DND-41 (cell line): ENCODE measurements around the gene TTLL11.

ENCODE experiments used
- ATAC-seq: fragments of 200-7000 bp; cut with Tn5 transposase; 3 replicates; pipeline ENCODE4 v1.9.1; 2021; ENCODE audit warnings: low read depth; ENCODE audit not compliant: insufficient read depth
- DNase-seq: peaks from one replicate; pipeline ENCODE4 v3.0.0-alpha.2; 2020
- H2AFZ ChIP-seq: 2 replicates; pipeline ENCODE4 v1.6.0; 2012; ENCODE audit warnings: low read depth, low read length
- H3K27ac ChIP-seq: 2 replicates; pipeline ENCODE4 v1.5.1; 2012; ENCODE audit warnings: low read length, inconsistent platforms
- H3K27me3 ChIP-seq: fragments of 200-600 bp; sonication (generic); 2 replicates; pipeline ENCODE4 v1.6.0; 2012; ENCODE audit warnings: low read length, mild to moderate bottlenecking, inconsistent platforms; ENCODE audit not compliant: insufficient read depth, poor library complexity
- H3K36me3 ChIP-seq: 2 replicates; pipeline ENCODE4 v1.5.1; 2012; ENCODE audit warnings: low read length, inconsistent platforms; ENCODE audit not compliant: insufficient read depth
- H3K4me1 ChIP-seq: 2 replicates; pipeline ENCODE4 v1.5.1; 2012; ENCODE audit warnings: mild to moderate bottlenecking, low read length; ENCODE audit not compliant: insufficient read depth
- H3K4me2 ChIP-seq: 2 replicates; pipeline ENCODE4 v1.6.0; 2012; ENCODE audit warnings: mild to moderate bottlenecking, moderate library complexity, low read length, inconsistent platforms; ENCODE audit not compliant: insufficient read depth
- H3K4me3 ChIP-seq, 2 experiments: fragments of 200-600 bp in 1 of 2; shearing (Covaris generic) in 1 of 2; 2 replicates each; pipeline ENCODE4 v1.5.1; 2012 to 2016; ENCODE audit warnings: inconsistent platforms in 2 of 2, low read length in 2 of 2, mild to moderate bottlenecking in 2 of 2, low read depth in 1 of 2, moderate library complexity in 1 of 2
- H3K79me2 ChIP-seq: 2 replicates; pipeline ENCODE4 v1.6.0; 2012; ENCODE audit warnings: low read length, inconsistent platforms; ENCODE audit not compliant: insufficient read depth
- H3K9ac ChIP-seq: 2 replicates; pipeline ENCODE4 v1.6.0; 2012; ENCODE audit warnings: low read depth, mild to moderate bottlenecking, inconsistent platforms, low read length, moderate library complexity
- H3K9me3 ChIP-seq: 2 replicates; pipeline ENCODE4 v1.5.1; 2012; ENCODE audit warnings: low read length, moderate library complexity, mild to moderate bottlenecking, inconsistent platforms; ENCODE audit not compliant: insufficient read depth, severe bottlenecking
- H4K20me1 ChIP-seq: 2 replicates; pipeline ENCODE4 v1.6.0; 2012; ENCODE audit warnings: low read length; ENCODE audit not compliant: insufficient read depth
- CTCF ChIP-seq: IDR thresholded peaks from 2 replicates; pipeline ENCODE4 v1.5.1; 2012; ENCODE audit warnings: borderline replicate concordance, low read length, moderate library complexity, mild to moderate bottlenecking; ENCODE audit not compliant: poor library complexity, severe bottlenecking; ENCODE audit errors: extremely low read depth
- EZH2 ChIP-seq: IDR thresholded peaks from 3 replicates; pipeline ENCODE4 v1.6.1; 2012; ENCODE audit warnings: borderline replicate concordance, low read depth, mild to moderate bottlenecking, moderate library complexity, low read length, inconsistent platforms; ENCODE audit not compliant: severe bottlenecking

TTLL11 gene

GRCh38 chr9:121809356-121810050 lies 283.6 kb downstream of the TTLL11 start:
- no peak overlapping the region for H3K27ac ChIP-seq
- no peak overlapping the region for H3K9ac ChIP-seq
- H4K20me1 ChIP-seq = no peaks in the 10 kb centered on the region
- no peak for ATAC-seq
- no peaks in the 10 kb centered on the region for H3K36me3 ChIP-seq
- no peak overlapping the region for H3K4me3 ChIP-seq
- H3K4me1 ChIP-seq = no peaks in the 10 kb centered on the region
- H3K9me3 ChIP-seq = no peaks in the 10 kb centered on the region
- DNase-seq = no peak
- no peaks in the 10 kb centered on the region for H3K79me2 ChIP-seq
- TF ChIP-seq CTCF (no peak), EZH2 (no peak)
- no peak overlapping the region for H2AFZ ChIP-seq
- H3K4me2 ChIP-seq = no peak overlapping the region
- no peaks in the 10 kb centered on the region for H3K27me3 ChIP-seq

- DNase-seq = no peak
- ATAC-seq = no peak
- no peaks in the 10 kb centered on the region for H3K9me3 ChIP-seq
These were observed 284.3 kb downstream of the TTLL11 start for GRCh38 chr9:121808781-121809180.

DNA sequence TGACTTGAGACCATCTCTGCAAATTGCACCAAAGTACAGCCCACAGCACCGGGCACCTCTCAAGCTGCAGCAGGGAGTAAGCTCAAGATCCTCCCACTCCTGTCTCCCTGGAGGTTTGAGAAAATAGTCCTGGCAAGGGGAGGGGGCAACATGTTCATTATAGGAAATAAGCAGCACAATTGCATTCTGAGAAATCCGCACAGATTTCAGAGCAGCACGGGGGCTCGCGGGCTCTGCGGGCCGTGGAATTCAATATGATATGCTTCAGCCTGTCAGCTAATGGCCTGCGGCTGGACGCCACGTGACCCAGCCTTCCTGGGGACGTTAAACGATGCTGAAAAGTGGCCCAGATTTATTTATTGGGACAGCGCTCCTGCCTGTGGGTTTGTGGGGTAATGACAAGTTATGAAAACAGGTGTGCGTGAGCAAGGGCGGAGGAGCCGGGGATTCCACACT lies 285.3 kb downstream of the TTLL11 start:
- no peaks in the 10 kb centered on the region for H4K20me1 ChIP-seq
- no peaks in the 10 kb centered on the region for H3K36me3 ChIP-seq
- H3K27ac ChIP-seq = no peak overlapping the region
- H3K27me3 ChIP-seq = no peaks in the 10 kb centered on the region
- no peak overlapping the region for H2AFZ ChIP-seq
- ATAC-seq = no peak
- TF ChIP-seq EZH2 (no peak), CTCF (no peak)
- H3K9ac ChIP-seq = no peak overlapping the region
- H3K9me3 ChIP-seq = no peaks in the 10 kb centered on the region
- H3K79me2 ChIP-seq = no peaks in the 10 kb centered on the region
- no peak for DNase-seq
- H3K4me1 ChIP-seq = no peaks in the 10 kb centered on the region
- H3K4me2 ChIP-seq = no peak overlapping the region
- H3K4me3 ChIP-seq = no peak overlapping the region

More at GRCh38 chr9:121808781-121809180, 284.3 kb downstream of the TTLL11 start:
- Histone ChIP-seq H2AFZ (no peak overlapping the region), H3K4me2 (no peak overlapping the region), H3K79me2 (no peaks in the 10 kb centered on the region), H3K27ac (no peak overlapping the region), H4K20me1 (no peaks in the 10 kb centered on the region), H3K9ac (no peak overlapping the region), H3K4me3 (no peak overlapping the region), H3K36me3 (no peaks in the 10 kb centered on the region), H3K27me3 (no peaks in the 10 kb centered on the region), H3K4me1 (no peaks in the 10 kb centered on the region)
- TF ChIP-seq EZH2 = no peak
- no peak for TF ChIP-seq CTCF
